Measurements from ENCODE around the gene JHY.
"Not testable (repeated sequence)": the region's sequence is repeated elsewhere in the genome, so short reads cannot be mapped to it uniquely, and the experiment has no call there.

JHY gene

GRCh38 chr11:122882189-122882856 lies at the start of gene JHY:
TSS of gene JHY (plus strand) at chr11:122882759. CDS start at chr11:122885850, 3,091 bp downstream.
- no peak for DNase-seq

- no peak for DNase-seq
These were observed 48.6 kb upstream of the JHY start for GRCh38 chr11:122833846-122834464.

GRCh38 chr11:122836916-122837315 lies 45.6 kb upstream of the JHY start:
- DNase-seq: no peak

- DNase-seq: no peak
These were observed 44.8 kb upstream of the JHY start for GRCh38 chr11:122837528-122838346.

- DNase-seq: no peak
These were observed 39.0 kb upstream of the JHY start for GRCh38 chr11:122843281-122844141.

GRCh38 chr11:122847466-122847865 lies 35.1 kb upstream of the JHY start:
- DNase-seq: no peak

GRCh38 chr11:122848186-122848585 lies 34.4 kb upstream of the JHY start:
- DNase-seq: no peak

- no peak for DNase-seq
These were observed 32.4 kb upstream of the JHY start for GRCh38 chr11:122850076-122850631.

- DNase-seq: no peak
These were observed 31.1 kb upstream of the JHY start for GRCh38 chr11:122851366-122851966.

- DNase-seq: no peak
These were observed 30.3 kb upstream of the JHY start for GRCh38 chr11:122852074-122852795.

GRCh38 chr11:122852796-122853160 lies 29.8 kb upstream of the JHY start:
- no peak for DNase-seq

- DNase-seq: no peak
These were observed 29.3 kb upstream of the JHY start for GRCh38 chr11:122853261-122853660.

GRCh38 chr11:122853971-122854446 lies 28.6 kb upstream of the JHY start:
- peak; percentile 44 to 70 for DNase-seq

GRCh38 chr11:122861631-122862030 lies 20.9 kb upstream of the JHY start:
- DNase-seq: no peak

- DNase-seq: no peak
These were observed 20.5 kb upstream of the JHY start for GRCh38 chr11:122862091-122862490.

GRCh38 chr11:122863154-122863553 lies 19.4 kb upstream of the JHY start:
- DNase-seq: not testable (repeated sequence)

- DNase-seq: peak in 1 of 2 experiments; percentile 26
These were observed 18.7 kb upstream of the JHY start for GRCh38 chr11:122863704-122864326.

- DNase-seq: no peak
These were observed 18.0 kb upstream of the JHY start for GRCh38 chr11:122864386-122865115.

GRCh38 chr11:122869622-122870021 lies 12.9 kb upstream of the JHY start:
- peak in 1 of 2 experiments; percentile 17 for DNase-seq

- DNase-seq: no peak
These were observed 11.3 kb upstream of the JHY start for GRCh38 chr11:122871302-122871701.

All from NCI-H1930 (cell line).